HG03135 (cell line): ENCODE results near the gene CHMP4A.

Experiments
- ATAC-seq: cut with Tn5 transposase; IDR thresholded peaks from one replicate; pipeline ENCODE4 v1.9.1; 2021; ENCODE audit warnings: mild to moderate bottlenecking, moderate library complexity; ENCODE audit not compliant: unreplicated experiment

CHMP4A gene

DNA sequence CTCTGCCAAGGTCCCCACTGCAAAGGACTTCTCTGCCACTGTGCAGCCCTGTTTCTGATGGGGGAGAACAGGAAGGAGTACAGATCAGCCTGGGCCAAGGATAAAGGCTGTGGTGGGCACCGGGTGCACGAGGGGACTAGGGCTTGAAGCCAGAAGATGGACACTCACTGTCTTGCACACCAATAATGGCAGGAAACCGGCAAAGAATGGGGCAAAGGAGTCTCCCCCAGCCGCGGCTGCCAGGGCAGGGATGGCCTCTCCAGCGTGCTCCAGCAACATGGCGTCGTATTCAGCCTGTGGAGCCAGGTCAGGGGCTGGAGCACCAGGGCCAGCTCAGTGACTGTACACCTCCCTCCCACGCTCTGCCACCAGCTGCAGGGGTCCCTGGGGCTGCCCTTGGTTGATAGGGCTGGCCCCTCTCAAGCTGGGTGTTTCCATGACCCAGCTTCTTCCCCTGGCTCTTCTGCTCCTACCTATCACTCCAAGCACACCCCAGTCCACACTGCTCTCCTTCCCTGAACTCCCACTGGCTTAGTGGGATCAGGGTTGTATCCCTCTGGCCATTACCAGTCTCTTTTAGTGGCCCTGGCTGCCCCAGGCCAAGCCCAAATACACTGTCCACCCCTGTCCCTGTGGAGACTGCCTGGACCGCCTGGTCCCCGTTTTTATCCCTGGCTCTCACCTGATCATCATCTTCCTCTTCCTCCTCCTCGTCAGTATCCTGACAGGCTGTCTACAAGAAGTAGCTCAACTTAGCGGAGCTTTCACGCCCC, 31.0 kb downstream of the CHMP4A start:
- ATAC-seq: no peak

DNA sequence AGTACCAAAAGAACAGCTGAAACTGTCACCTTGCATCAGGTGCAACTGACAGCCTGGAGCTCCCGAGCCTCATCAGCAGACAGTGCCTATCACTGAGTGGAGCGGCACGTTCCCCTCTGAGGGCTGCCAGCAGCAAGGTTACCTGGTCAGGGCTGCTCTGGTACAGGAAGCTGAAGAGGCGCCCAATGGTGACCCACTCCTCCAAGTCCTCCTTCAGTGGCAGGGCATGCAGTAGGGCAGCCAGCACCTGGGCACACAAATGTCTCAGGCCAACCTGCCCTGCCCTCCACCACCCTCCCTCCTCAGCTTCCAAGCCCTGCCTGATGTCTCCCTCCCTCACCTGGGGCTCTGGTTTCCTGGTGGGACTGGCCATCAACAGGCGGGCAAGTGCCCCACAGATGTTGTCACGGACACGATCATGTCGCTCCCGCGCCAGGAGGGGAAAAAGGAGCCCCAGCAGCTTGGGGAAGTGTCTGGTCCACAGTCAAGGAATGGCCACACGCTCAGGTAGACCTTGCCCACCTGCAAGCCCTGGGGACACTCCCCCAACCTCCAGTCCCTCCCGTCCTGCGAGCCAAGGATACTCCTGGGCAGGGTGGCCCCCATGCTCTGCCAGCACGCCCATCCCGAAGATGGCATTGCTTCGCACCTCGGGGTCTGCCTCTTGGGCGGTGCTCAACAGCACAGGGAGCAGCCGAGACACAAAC, 31.8 kb downstream of the CHMP4A start:
- no peak for ATAC-seq

DNA sequence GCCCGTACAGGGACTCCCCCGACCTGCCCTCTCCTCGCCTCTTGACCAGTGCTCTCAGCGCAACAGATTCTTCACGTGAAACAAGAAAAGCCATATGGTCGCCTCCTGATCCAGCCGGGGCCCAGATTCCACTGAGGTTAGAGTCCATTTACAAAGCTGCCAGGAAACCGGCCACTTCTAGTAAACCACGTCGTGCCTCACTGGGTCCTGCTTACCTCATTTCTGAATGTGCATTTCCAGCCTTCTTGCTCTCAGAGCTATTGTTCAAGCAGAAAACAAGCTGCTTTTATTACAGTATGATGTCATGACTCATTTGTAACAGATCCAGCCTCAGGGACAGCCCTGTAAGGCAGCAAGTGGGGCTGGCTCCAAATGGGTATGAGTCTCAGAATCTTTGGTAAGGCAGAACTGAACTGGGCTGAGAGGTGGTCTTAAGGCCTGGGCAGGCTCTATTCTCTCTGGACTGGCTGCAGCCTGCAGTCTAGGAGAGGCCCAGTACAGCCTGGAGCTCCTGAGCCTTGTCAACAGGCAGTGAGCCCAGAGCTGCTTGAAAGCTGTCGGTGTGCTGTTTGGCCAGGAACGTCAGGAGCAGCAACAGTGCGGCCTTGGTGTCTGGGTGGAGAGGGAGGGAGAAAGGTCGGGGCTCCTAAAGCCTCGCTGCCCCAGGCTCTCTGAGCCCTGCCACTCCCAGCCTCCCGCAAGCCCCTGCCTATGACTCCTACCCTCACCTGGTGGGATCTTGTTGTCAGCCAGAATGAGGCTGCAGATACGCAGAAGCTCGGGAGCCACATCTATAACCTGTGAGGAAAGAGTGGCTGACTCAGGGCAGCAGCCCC, 33.1 kb downstream of the CHMP4A start:
- no peak for ATAC-seq

DNA sequence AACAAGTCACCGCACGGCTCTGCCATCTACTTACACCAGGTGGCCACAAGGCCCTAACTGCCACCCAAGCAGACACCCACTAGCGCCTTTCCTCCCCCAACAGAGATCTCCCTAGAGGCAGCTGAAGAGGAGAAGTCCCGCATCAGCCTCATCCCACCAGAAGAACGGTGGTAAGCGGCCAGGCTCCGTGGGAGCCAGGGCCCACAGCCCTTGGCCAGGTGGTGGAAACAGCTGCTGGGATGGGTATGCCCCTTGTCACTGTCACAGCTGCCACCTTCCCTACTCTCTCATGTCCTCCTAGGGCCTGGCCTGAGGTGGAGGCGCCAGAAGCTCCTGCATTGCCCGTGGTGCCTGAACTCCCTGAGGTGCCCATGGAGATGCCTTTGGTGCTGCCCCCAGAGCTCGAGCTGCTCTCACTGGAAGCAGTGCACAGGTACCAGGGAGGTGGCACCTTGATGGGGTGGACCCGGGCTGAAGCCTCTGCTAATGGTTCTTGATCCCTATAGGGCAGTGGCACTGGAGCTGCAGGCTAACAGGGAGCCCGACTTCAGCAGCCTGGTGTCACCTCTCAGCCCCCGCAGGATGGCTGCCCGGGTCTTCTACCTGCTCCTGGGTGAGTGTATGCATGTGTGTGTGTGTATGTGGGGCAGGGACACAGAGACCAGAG, 33.9 kb downstream of the CHMP4A start:
- no peak for ATAC-seq

DNA sequence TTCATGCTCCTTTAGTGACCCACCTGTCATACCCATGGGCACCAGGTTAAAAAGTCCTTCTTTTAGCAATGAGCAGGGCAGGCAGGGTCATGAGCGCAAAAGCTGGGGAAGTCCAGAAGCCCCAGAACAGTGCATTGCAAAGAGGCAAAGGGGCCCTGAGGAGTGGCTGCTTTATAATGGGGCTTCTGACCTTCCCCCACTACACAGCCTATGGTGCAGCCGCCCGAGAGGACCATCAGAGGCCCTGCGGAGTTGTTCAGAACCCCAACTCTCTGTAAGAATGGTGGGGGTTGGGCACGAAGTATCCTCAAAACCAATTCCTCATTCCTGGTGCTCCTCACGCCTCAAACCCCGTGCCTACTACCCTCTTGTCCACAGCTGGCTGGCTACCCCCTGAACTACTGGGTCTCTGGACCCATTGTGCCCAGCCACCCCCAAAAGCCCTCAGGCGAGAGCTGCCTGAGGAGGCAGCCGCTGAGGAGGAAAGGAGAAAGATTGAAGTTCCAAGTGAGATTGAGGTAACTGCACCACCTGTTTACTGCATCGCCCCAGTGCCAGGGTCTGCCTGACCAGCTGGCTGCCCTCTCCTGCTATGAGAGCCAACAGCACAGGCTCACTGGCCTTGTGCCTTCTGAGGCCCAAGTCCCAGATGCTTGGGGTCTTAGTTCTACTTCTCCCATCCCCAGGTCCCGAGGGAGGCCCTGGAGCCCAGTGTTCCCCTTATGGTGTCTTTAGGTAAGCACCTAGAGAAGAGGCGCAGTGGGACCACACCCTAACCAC, 34.7 kb downstream of the CHMP4A start:
- ATAC-seq: no peak

DNA sequence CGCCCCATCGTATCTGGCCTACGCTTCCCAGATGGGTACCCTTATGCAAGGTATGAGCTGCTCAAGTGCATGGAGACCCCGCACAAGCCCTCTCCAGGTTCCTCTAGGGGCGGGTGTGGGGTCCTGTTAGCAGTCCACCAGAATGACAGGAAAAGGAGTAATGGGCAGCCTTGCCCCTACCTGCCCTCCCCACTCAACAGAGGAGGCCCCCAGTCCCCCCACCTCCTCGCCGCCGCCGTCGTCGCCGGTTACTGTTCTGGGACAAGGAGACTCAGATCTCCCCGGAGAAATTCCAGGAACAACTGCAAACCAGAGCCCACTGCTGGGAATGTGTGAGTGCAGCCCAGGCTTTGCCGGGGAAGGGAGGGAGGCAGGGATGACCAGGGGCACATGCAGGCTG, 35.4 kb downstream of the CHMP4A start:
- no peak for ATAC-seq

DNA sequence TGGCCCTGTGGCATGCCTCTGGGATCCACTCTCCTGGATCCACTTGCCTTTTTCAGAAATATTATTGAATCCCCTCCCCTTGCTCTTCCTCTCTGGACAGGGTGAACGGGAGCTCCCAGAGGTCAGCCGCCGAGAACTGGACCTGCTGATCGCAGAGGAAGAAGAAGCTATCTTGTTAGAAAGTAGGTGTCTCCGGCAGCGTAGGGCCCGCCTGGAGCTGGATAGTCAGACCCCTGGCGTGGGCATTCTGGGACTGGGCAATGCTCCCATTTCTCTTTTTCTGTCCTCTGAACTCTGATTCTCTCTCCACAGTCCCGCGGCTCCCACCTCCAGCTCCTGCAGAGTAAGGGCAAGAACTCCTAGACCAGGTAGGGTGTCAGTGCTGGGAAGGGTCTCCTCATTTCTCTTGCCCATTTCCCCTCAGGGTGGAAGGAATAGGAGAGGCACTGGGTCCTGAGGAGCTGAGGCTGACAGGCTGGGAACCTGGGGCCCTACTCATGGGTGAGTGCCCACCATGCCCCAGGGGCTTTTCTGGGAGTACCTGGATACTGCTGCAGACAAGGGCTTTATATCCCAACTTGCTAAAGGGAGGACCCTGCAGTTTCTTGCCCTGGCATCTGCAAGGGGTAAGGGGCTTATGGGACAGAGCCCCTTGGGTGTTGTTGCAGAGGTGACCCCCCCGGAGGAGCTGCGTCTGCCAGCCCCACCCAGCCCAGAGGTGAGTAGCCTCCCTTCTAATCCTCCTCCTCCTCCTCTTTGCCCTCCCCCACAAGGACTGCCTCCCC, 36.1 kb downstream of the CHMP4A start:
- no peak for ATAC-seq

DNA sequence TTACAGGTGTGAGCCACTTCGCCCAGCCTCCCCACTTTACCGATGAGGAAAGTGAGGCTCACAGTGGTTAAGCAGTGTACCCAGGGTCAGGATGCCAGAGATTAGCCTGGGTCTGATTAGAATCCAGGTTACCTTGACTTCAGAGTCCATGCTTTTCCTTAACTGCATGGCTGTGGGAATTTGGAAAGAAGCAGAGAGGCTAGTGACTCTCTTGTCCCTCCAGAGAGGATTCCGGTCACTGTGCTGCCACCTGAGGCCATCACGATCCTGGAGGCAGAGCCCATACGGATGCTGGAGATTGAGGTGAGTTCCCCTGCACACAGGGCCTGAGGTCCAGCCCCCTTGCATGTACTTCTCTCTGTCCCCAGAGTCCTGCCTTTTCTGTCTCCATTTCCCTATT, 36.7 kb downstream of the CHMP4A start:
- no peak for ATAC-seq

DNA sequence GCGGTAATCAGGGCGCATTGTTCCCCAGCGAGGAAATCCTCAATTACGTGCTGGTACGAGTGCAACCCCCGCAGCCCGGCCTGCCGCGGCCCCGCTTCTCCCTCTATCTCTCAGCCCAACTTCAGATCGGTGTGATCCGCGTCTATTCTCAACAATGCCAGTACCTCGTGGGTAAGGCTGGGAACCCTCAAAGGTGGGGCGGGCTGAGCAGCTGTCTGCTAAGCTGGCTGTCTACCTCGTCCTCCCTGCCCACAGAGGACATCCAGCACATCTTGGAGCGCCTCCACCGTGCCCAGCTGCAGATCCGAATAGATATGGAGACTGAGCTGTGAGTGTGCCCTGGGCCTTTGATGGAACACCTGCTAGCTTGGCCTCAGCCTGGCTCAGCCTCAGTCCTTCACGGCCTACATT, 40.4 kb downstream of the CHMP4A start:
- no peak for ATAC-seq

DNA sequence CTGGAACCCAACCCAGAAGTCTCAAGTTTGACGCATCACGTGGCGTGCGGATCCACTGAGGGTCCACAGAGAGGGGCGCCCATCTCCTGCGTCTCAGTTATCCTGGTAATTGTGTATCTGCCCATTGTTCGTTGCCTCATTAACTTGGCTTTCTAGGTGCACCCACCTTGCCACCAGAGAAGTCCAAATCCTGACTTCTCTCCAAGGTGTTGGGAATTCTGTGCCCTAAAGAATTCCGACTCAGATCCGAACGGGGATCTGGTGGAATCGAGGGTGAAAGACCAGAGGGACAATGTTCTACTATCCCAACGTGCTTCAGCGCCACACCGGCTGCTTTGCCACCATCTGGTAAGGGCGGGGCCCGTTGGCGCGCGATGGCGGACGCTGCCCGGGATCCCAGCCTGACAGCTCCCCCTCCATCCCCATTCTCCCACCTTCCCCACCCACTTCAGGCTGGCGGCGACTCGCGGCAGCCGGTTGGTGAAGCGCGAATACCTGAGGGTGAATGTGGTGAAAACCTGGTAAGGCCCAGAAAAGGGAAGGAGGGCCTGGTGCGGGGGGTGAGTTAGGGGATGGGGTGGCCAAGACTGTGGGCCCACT, 40.9 kb downstream of the CHMP4A start:
- no peak for ATAC-seq

DNA sequence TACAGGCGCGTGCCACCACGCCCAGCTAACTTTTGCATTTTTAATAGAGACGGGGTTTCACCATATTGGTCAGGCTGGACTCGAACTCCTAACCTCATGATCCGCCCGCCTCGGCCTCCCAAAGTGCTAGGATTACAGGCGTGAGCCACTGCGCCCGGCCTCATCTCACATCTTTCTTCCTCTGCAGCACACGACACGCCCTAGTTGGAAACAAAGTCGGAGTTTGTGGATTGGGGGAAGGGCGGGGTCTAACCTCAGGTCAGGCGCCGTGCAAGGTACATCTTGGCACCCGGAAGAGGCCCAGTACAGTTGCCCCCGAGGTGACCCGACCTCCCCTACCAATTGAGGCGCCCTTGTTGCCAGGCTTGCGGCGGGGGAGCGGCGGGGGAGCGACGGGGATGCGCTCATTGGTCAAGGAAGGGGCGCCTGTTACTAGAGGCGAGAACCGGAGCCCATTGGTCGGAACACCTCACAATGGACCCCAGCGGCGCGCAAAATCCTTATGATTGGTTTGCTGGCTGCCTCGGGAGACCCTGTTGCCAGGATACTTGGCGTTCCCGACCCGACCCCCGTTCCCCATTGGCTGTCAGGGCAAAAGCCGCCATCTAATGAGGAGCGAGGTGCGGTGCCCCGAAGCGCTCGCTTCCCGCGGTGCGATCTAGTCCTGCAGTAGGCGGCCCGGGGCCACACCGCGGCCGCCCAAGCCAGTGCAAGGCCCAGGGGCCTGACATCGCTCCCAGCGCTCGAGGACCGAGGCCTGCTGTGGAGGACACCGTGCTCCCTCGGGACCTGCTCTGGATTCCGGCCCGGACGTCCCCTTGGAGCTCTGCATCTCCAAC, 41.6 kb downstream of the CHMP4A start, which contains the start of gene REC8:
Gene REC8 (plus strand): TSS at position 659 of the 839 bp plus-strand sequence. CDS start 473 bp downstream, outside the sequence.
- peak; percentile 85 for ATAC-seq

DNA sequence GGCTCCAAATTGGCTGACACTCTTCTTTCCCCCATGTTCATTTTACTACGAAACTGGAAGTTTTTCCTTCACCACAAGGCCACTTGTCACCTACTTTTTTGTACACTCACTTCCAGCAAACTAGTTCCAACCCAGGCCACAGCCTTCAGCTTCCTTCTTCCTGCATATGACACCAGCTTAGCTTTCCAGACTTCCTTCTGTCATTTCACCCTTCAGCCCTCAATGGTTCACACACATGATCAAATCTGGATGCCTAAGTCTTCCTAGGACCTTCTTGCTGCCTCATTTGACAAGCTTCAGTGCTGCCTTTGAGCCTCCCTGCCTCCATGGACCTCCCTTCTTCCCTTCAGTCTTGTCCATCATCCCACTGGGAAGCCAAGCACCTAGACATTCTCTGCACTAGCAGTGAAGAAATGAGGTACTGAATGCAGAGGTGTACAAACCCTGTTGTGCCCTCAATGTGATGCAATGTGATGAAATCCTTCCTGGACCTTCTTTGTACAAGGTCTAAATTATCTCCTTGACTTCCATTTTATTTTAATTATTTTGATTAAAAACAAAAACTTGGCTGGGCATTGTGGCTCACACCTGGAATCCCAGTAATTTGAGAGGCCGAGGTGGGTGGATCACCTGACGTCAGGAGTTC, 45.7 kb downstream of the CHMP4A start:
- no peak for ATAC-seq

DNA sequence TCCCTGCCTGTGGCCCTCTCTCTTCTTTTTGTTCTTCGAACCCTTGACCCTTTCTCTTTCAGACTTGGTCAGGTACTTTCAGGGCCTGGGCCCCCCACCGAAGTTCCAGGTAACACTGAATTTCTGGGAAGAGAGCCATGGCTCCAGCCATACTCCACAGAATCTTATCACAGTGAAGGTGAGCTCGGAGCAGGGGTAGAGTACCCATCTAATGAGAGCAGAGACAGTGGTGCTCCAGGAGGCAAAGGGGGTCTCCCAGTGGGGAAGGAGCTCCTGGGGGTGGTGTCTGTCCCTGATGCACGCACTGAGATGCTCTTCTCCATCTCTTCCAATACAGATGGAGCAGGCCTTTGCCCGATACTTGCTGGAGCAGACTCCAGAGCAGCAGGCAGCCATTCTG, 47.5 kb downstream of the CHMP4A start:
- ATAC-seq: no peak

DNA sequence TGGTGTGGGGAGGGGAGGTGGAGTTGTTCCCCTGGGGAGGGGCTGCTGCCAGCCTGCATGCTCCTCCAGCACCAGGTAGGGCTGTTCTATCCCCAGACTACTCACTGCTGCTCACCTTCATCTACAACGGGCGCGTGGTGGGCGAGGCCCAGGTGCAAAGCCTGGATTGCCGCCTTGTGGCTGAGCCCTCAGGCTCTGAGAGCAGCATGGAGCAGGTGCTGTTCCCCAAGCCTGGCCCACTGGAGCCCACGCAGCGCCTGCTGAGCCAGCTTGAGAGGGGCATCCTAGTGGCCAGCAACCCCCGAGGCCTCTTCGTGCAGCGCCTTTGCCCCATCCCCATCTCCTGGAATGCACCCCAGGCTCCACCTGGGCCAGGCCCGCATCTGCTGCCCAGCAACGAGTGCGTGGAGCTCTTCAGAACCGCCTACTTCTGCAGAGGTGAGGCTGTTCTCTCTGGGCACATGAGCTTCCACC, 48.7 kb downstream of the CHMP4A start:
- no peak for ATAC-seq

DNA sequence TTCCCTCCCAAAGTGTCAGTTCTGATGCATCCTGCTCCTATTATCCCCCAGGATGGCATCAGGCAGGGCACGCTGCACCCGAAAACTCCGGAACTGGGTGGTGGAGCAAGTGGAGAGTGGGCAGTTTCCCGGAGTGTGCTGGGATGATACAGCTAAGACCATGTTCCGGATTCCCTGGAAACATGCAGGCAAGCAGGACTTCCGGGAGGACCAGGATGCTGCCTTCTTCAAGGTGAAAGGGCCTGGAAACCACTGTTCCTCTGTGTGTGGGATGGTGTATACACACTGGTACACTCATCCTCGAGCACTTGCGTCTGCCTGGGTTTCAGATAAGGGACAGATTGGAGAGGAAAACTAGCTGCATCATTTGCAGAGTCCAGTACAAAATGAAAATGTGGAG, 51.2 kb downstream of the CHMP4A start:
- ATAC-seq: no peak

DNA sequence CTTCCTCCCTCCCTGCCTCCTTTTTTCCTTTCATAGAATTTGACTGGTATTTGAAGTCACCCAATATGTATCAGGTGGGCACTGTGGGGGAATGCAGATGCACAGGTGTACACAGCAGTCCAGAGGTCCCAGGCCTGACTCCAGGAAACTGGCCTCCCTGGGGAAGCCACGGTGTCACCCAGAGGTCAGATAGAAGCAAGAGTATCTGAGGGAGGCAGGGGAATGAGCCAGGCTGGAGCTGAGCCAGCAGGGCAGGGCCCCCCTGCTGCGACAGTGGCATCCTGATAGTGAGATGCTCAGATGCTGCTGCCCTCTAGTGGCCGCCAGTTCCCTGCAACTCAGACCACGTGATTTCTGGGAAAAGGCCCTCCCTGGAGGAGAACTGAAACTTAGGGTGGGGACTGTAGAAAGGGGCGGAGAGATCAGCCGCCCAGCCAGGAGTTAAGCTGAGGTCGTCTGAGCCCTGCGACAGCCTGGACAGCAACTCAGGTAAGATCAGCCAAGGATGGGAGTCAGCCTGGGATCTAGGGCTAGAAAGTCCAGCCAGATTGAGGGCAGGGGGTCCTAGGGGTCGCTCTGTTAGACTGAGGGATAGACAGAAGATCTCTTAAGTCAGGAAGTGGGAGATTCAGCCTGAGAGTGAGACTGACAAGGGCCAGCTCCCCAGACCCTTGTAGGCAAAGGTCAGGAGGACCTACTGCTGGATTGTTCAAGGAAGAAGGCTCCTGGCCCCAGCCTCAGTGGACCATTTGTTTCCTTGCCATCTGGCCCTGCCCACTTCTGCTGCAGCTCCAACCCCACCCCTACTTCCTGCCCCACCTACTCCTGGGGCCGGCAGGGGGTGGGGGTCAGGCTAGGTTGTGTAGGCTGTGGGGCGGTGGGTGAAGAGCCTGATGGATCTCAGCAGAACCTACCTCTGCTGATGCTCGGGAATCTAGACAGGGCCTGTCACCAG, 52.2 kb downstream of the CHMP4A start, which contains the start of gene IRF9:
Gene IRF9 (plus strand): TSS at position 416 of the 955 bp plus-strand sequence. CDS start 880 bp downstream, outside the sequence.
- peak; percentile 78 for ATAC-seq
